NCI-H2196 treated with DMSO at 0.1 percent for 48 hours (cell line): ENCODE measurements around the gene SLC46A1.

Experiments
- DNase-seq: peaks from one replicate; lab custom pipeline; 2025; ENCODE audit not compliant: unreplicated experiment; lab: John Stamatoyannopoulos, UW

The SLC46A1 gene

GRCh38 chr17:28404812-28405570, 1.0 kb downstream of the SLC46A1 start:
- no peak for DNase-seq

- no peak for DNase-seq
These were observed 1.6 kb downstream of the SLC46A1 start for GRCh38 chr17:28404461-28404811.

- no peak for DNase-seq
These were observed 2.0 kb downstream of the SLC46A1 start for GRCh38 chr17:28404007-28404406.

GRCh38 chr17:28402844-28403243, 3.2 kb downstream of the SLC46A1 start:
- no peak for DNase-seq

- no peak for DNase-seq
These were observed 3.8 kb downstream of the SLC46A1 start for GRCh38 chr17:28402224-28402630.

- no peak for DNase-seq
These were observed 6.2 kb downstream of the SLC46A1 start for GRCh38 chr17:28399808-28400207.

GRCh38 chr17:28398280-28398981, 7.6 kb downstream of the SLC46A1 start:
- no peak for DNase-seq

GRCh38 chr17:28397687-28398279, 8.2 kb downstream of the SLC46A1 start:
- DNase-seq, result no peak

GRCh38 chr17:28397275-28397674, 8.7 kb downstream of the SLC46A1 start:
- no peak for DNase-seq

- no peak for DNase-seq
These were observed 9.3 kb downstream of the SLC46A1 start for GRCh38 chr17:28396635-28397239.

GRCh38 chr17:28395968-28396367, 10.0 kb downstream of the SLC46A1 start:
- no peak for DNase-seq

GRCh38 chr17:28395426-28395825, 10.6 kb downstream of the SLC46A1 start:
- DNase-seq, result no peak

GRCh38 chr17:28394337-28395116, 11.5 kb downstream of the SLC46A1 start:
- no peak for DNase-seq

- DNase-seq, result no peak
These were observed 13.5 kb downstream of the SLC46A1 start for GRCh38 chr17:28392491-28392890.

- DNase-seq, result no peak
These were observed 14.6 kb downstream of the SLC46A1 start for GRCh38 chr17:28391401-28391800.

- no peak for DNase-seq
These were observed 15.0 kb downstream of the SLC46A1 start for GRCh38 chr17:28390984-28391383.

GRCh38 chr17:28390563-28390962, 15.4 kb downstream of the SLC46A1 start:
- DNase-seq, result no peak

GRCh38 chr17:28390141-28390540, 15.9 kb downstream of the SLC46A1 start:
- DNase-seq, result no peak

- no peak for DNase-seq
These were observed 17.9 kb downstream of the SLC46A1 start for GRCh38 chr17:28388106-28388505.

GRCh38 chr17:28386391-28386790, 19.6 kb downstream of the SLC46A1 start:
- DNase-seq, result no peak

- no peak for DNase-seq
These were observed 20.6 kb downstream of the SLC46A1 start for GRCh38 chr17:28385406-28385805.
